GM21717 (cell line): ENCODE results near the gene WDR89.
"Not testable (repeated sequence)": the region's sequence is repeated elsewhere in the genome, so short reads cannot be mapped to it uniquely, and the experiment has no call there.

ENCODE experiments used
- ATAC-seq: cut with Tn5 transposase; IDR thresholded peaks from one replicate; pipeline ENCODE4 v1.9.1; 2021; ENCODE audit warnings: mild to moderate bottlenecking, moderate library complexity; ENCODE audit not compliant: unreplicated experiment

WDR89 gene, protein sequence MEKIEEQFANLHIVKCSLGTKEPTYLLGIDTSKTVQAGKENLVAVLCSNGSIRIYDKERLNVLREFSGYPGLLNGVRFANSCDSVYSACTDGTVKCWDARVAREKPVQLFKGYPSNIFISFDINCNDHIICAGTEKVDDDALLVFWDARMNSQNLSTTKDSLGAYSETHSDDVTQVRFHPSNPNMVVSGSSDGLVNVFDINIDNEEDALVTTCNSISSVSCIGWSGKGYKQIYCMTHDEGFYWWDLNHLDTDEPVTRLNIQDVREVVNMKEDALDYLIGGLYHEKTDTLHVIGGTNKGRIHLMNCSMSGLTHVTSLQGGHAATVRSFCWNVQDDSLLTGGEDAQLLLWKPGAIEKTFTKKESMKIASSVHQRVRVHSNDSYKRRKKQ

DNA sequence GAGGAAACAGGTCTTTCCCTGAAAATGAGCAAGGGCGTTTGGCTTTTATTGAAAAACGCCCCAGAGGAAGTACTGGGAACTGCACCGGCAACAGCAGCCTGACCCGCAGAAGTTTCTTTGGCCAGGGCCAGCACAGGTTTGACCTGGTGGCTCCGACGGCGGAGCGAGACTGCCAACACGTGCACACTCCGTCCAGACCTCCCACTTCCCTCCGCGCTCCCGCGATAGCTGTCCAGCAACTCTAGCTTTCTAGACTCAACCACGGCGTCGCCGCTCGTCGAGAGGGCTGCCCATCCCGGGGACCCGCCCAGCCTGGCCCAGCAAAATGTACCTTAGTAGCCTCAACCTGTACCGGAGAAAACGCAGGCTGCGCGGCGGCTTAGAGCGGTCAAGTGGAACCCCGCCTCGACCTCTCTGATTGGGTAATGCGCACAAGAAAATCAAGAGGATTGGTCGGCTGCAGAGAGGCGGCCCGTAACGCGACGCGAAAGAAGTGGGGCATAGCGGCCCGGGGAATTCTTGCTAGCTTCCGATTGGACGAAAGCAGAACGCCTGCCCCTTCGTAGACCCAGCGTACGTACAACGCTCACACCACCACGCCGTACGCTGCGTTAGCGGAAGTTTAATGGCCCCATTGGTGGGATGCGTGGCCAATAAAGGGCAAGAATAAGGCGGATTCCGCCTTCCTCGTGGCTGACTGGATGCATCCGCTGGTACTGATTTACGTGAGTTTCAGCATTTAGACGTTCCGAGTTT lies at the start of gene WDR89:
Gene WDR89 (minus strand): TSS at position 399 of the 756 bp plus-strand sequence. CDS start 41,929 bp downstream, outside the sequence.
- ATAC-seq = peak; percentile 90

DNA sequence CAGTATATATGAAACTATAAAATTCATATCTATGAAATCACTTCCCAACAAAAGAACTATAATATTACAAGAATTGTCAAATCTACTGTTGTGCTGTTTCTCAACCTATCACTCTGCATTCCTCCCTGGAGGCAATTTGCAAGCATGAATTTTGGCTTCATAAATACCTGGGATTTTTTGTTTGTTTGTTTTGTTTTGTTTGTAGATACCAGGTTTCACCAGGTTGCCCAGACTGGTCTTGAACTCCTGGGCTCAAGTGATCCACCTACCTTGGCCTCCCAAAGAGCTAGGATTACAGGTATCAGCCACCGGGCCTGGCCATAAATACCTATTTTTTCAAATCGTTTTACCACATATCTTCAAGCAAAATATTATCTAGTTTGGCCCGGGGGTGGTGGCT lies 47.5 kb upstream of the WDR89 start:
- no peak for ATAC-seq

DNA sequence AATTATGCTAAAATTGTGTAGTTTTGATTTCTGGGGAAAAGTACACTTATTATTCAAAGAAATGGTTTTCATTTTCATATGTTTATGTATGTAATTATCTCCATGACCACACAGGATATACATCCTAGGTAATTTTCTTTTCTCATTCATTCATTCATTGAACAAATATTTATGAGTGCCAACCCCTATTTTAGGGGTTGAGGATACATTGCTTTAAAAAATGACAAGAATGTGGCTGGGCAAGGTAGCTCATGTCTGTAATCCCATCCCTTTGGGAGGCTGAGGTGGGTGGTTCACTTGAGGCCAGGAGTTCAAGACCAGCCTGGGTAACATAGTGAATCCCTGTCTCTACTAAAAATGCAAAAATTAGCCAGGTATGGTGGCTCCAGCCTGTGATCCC lies 45.3 kb upstream of the WDR89 start:
- ATAC-seq = no peak

DNA sequence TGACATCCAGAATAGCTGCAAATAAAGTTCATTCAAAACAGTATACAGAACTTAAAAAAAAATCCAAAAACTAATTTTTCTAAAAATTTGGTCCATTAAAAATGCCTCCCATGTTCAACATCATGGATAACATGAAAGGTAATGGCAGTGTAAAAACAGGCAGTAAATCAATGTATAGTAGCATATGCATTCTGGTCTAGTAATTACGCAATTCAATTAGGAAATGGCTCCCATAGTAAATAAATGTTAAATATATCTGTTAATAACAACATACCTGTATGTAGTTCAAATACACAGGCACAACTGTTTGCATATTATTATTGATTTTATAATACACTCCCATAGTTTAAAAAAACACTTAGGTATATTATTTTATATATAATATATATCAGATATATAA lies 43.7 kb upstream of the WDR89 start:
- ATAC-seq = no peak

DNA sequence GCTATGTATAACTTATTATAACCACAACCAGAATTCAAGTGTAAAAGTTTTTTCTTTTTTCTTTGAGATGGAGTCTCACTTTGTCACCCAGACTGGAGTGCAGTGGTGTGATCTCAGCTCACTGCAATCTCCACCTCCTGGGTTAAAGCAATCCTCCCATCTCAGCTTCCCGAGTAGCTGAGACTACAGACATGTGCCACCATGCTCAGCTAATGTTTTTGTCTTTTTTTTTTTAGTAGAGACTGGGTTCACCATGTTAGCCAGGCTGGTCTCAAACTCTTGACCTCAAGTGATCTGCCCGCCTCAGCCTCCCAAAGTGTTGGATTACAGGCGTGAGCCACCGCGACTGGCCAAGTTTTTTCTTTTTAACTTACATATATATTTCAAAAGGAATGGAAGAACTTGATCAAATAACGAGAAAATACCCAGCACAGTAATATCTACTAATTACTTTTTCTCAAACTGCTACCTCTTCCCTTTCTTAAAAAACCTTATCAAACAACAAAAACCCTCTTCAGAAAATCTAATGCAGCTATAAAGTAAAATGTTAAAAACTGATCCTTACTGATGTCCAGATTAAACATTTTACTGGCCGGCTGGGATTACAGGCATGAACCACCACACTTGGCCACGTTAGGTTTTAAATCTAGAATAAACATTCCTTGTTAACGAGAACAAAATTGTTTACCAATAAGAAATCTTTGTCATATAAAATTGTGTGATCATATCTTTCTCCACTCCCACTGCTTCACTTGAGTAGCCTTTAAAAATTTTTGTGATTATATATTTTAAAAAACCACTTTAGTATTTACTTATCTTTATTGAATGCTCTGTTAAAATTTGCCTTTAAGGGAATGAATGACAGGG lies 41.3 kb upstream of the WDR89 start:
- ATAC-seq = no peak

DNA sequence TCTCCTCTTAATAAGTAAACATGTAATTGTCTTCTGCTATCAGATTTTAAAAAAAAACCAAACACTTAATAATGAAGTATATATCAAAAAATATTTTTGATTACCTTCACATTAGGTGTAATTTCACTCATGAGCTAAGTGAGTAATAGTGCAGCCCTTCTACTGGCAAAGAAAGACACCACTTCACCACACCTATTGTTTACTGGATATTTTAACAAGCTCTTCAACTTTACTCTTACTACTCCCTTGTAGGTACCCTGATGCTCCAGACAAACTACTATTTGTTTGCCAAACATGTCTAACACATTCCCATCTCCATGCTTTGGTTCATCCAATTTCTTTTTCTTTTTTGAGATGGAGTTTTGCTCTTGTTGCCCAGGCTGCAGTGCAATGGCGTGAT lies 36.9 kb upstream of the WDR89 start:
- no peak for ATAC-seq

DNA sequence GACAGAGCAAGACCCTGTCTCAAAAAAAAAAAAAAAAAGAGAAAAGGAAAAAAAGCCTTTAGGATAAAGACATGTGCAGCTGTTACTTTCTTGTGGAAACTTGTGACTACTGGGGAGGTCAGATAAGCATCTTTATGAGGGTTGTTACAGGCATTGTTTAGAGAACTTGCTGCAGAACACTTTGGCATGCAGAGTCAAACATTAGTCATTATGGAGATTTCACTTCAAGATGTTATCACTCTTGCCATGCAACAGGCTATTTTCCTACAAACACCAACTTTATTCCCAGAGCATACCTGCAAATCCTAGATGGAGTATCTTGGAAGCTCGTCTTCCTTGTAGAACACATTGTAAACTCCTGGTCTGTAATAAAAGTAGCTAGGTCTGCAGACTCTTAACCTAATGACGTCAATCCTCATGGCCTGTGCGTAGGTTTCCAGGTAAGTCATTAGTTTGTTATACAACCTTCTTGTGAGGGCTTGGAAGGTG lies 36.3 kb upstream of the WDR89 start:
- no peak for ATAC-seq

DNA sequence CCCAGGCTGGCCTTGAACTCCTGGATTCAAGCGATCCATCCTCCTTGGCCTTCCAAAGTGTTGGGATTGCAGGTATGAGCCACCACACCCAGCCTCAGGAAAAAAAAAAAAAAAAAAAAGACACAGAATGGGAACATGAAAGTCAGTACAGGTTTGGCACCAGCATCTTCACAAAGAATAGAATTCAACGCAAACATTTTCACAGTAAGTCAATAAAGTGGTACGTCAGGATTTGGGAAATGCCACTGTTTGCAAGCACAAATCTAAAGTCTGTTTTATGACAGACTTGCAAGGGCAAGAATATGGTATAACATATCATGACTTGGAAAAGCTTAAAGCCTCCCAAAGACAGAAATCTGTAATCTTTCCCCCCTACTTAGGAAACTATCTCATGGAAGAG lies 34.9 kb upstream of the WDR89 start:
- no peak for ATAC-seq

DNA sequence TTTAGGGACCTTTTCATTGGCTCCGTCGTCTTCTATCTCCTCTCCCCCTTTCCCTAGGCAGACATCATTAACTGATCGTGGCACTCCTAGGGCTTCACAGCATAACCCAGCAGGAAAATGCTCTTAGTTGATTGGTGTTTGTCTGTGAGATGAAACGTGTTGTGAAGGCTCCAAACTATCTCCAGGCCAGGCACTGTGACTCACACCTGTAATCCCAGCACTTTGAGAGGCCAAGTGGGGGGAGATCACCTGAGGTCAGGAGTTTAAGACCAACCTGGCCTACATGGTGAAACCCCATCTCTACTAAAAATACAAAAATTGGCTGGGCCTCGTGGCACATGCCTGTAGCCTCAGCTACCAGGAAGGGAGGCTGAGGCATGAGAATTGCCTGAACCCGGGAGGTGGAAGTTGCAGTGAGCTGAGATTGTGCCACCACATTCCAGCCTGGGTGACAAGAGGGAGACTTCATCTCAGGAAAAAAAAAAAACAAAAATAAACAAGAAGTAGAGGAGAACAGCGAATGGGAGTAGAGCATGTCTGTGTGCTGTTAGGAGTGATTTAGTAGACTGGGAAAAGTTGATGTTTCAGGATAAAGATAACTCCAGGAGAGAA lies 32.3 kb upstream of the WDR89 start:
- ATAC-seq = no peak

DNA sequence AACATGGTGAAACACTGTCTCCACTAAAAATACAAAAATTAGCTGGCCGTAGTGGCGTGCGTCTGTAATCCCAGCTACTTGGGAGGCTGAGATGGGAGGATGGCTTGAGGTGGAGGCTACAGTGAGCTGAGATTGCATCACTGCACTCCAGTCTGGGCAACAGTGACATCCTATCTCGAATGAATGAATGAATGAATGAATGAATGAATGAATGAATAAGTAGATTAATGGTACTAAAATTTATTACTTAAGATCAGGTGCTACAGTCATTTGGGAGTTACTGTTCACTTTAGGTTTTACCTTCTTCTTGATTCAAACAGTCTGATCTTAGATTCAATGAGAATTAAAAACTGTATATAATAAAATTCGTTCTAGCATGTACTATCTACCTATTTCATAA lies 31.6 kb upstream of the WDR89 start:
- no peak for ATAC-seq

DNA sequence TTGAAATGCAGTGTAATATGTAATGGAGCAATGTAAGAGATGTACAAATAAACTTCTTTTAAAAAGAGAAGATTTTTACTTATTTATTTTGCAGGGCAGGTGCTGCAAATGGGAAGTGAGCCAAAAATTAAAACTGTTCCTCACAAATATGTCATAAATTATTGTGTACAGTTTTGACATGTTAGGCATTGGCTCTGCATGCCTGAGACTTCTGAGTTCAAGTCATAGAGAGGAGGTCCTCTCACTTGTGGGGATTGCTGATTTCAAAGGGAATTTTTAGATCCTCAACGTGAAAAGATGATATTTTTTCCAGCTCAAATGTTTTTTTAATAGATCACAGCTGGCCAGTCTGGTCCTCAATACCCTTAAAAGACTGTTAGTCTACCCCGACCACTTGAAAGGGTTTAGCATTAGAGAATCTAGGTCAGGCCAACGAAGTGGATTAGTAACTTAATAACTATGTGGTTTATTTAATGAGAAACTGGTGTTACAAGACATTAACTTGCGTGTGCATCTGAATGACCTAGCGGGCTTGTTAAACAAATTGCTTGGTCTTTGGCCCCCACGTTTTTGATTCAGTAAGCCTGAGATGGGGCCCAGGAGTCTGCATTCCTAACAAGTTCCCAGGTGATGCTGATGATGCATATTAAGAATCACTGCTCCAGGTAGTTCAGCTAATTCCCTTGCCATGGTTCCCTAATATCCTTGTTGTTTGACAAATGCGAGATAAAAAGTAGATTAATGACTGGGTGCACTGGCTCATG lies 30.9 kb upstream of the WDR89 start:
- no peak for ATAC-seq

DNA sequence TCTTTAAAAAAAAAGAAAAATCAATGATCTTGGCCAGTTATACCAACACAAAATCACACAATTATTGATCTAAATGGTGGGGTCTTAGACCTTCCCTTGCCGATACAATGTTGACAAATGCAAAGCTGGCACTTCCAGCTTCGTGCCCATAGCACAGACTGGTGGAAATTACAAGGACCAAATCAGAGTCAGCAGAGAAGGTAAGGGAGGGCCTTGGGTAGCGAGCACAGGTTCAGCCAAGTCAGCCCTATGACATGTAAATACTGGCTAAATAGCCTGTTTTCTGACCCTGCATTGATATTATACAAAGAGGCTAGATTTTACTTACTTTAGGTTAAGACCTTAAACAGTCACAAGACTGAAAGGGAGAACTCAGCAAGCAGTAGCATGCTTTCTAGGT lies 30.3 kb upstream of the WDR89 start:
- ATAC-seq = no peak

DNA sequence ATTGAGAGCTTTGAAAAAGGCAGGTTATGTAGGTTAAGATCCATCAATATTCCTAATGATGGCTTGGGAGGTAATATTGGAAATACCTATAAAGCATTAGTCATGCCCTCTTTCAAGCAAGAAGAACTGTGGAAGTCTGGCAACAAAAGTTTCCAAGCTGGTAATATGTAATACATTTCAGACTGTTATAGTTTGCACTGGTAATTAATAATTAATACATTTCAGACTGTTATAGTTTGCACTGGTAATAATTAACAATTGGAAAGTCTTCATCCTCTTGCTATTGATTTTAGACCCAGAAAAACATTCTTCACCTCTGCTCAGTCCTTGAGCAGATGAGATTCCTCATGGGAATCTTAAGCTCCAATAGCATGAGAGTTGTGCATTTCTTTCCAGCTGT lies 29.0 kb upstream of the WDR89 start:
- no peak for ATAC-seq

DNA sequence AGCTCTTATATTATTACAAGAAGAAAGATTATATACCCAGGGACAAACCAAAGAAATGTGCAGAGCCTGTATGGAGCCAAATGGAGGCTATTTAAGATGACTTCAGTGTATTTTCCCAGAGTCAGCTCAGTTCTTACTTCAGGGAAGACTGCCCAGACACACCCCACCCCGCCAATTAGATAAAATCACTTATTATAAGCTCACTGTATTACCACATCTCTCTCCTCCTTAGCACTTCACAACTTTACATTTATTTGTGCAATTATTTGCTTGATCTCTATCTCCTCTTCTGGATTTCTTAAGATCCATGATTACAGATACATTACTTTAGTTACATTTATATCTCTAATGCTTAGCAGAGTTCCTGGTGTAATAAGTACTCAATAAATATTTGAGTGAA lies 24.7 kb upstream of the WDR89 start:
- no peak for ATAC-seq

DNA sequence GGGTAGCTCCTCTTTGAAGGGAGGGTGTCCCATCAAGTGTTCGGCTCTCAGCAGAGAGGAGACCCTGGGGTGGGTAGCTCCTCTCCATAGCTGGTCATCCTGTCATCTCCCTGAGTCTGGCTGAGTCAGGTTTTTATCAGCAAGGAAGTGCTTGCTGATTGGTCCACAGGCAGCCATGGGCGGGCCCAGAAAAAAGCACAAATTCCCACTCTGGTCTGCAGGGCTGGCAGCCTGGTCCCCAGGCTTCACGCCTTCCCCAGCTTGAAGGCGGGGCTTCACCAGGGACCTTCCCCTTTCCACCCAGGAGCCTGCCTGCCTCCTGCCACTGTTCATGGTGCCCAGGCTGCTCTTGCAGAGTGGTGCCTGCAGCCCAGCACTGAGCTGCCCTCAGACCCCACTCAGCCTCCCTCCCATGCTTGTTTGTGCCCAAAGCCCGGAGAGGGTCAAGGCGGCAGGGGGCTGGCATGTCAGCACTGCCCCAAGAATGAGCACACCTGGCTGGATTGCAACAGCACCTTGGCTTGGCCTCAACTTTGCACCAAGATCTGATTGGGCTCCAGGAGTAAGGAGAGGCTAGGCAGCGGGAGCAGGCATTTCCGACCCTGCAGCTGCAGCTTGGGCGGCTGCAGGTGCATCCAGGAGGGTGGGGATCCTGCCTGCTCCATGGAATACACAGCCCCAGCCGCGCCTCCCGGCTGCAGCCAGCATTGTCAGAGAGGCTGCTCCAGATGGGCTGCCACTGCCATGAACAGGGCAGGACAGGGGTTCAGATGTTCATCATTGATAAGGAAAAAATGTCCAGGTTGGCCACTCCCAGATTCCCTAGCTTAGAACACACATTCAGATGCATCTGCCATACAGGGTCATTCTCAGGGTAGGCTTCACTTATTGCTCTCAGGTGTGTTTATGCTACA lies 22.0 kb upstream of the WDR89 start:
- ATAC-seq = no peak

DNA sequence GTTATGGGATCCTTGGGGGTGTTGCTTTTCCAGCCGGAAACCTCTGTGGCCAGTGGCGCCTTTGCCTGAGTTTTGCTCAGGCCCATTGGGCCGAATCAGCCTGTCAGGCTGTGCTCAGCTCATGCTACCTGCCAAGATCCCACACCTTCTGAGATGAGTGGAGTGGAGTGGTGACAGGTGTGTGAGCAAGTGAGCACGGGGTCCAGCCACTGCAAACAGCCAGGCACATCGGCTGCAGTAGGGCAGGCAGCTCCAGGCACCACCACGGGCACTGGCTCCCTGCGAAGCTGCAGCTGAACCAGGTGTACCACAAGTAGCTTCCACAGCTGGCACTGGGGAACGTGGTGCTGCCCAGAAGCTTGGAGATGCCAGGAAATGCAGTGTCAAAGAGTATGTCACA lies 21.1 kb upstream of the WDR89 start:
- no peak for ATAC-seq

DNA sequence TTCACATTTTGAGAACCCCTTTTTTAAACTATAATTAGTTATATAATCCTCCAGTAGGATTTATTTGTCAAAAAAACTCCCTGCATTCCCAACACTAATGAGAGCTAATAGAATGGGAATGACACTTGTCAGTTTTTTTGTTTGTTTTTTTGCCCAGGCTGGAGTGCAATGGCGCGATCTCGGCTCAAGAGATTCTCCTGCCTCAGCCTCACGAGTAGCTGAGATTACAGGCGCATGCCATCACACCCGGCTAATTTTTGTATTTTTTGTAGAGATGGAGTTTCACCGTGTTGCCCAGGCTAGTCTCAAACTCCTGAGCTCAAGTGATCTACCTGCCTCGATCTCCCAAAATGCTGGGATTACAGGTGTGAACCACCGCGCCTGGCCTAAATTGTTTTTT lies 20.2 kb upstream of the WDR89 start:
- ATAC-seq = not testable (repeated sequence)

DNA sequence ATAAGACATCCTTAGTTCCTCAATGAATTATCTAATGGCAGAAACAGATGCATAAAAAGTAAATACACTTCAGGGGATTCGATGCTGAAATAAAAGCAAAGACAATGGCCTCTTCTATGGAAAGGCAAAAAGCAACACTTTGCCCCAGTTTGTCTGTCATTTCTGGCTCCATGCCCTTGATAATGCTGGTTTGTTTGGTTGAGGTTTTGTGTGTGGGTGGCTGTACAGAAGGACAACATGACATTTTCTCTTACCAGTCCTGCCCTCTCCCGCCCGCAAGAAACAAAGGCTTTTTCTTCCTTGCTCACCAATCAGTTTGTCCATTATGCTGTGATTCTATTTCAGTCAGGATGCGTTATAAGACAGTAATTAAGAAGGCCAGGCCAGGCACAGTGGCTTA lies 18.1 kb upstream of the WDR89 start:
- ATAC-seq = no peak

DNA sequence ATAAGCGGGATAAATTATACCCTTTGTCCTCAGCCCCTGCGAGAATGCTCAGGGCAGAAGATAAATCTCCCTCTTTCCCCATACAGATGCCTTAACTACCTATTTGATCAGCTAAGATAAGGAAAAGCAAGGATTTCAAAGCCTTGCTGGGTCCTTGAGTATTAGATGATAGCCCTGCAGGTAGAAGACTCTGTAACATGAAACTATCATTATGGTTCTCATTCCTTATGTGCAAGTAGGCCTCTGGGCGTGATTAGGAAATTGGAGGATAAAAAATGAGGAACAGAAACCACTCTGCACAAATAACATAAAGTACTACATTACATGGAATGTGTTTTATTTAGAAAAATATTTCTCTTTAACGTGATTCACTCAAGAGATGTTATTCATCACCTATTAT lies 14.5 kb upstream of the WDR89 start:
- no peak for ATAC-seq
